Osteocyte (in vitro differentiated cells): ENCODE results near the gene MYO1H. TPM values are rescaled to one million over a fixed set of nuclear protein-coding genes. Genes with fewer than 3 reads are reported as not detected.

Experiments used
- DNase-seq: peaks from one replicate; pipeline ENCODE4 v3.0.0; 2021; ENCODE audit warnings: mixed read lengths; ENCODE audit not compliant: unreplicated experiment; ENCODE audit errors: extremely low spot score
- H3K27ac Mint-ChIP-seq: one replicate; pipeline ENCODE4 v1.8.0; 2021; ENCODE audit warnings: mild to moderate bottlenecking, mixed read lengths; ENCODE audit not compliant: unreplicated experiment
- H3K27me3 Mint-ChIP-seq: one replicate; pipeline ENCODE4 v1.8.0; 2021; ENCODE audit warnings: mixed read lengths; ENCODE audit not compliant: unreplicated experiment
- H3K36me3 Mint-ChIP-seq: one replicate; pipeline ENCODE4 v1.8.0; 2021; ENCODE audit warnings: mixed read lengths; ENCODE audit not compliant: unreplicated experiment
- H3K4me1 Mint-ChIP-seq: one replicate; pipeline ENCODE4 v1.8.0; 2021; ENCODE audit warnings: mixed read lengths; ENCODE audit not compliant: unreplicated experiment
- H3K4me3 Mint-ChIP-seq: one replicate; pipeline ENCODE4 v1.8.0; 2021; ENCODE audit warnings: mild to moderate bottlenecking, moderate library complexity, mixed read lengths; ENCODE audit not compliant: unreplicated experiment
- H3K9me3 Mint-ChIP-seq: one replicate; pipeline ENCODE4 v1.8.0; 2021; ENCODE audit warnings: mixed read lengths; ENCODE audit not compliant: unreplicated experiment
- total RNA-seq: library from RNA; stranded (reverse); gene quantifications from 2 replicates; pipeline ENCODE4 v1.2.1, GENCODE V29; 2021
- TF ChIP-seq, protein P1 (sequence below): fragments of 200-600 bp; sonication (generic); IDR thresholded peaks from 2 replicates; pipeline ENCODE4 v1.5.0; 2021; ENCODE audit warnings: antibody characterized with exemption, mild to moderate bottlenecking, moderate library complexity

MYO1H gene
- total RNA-seq, 1 donor from 2014 or later, result not detected

GRCh38 chr12:109443794-109444193 is 96.1 kb downstream of the MYO1H start:
- Mint-ChIP-seq H3K27ac (peak overlapping the region; percentile 14), H3K9me3 (no peaks in the 10 kb centered on the region), H3K4me1 (peaks cover 2% of the 10 kb centered on the region), H3K27me3 (no peaks in the 10 kb centered on the region), H3K4me3 (no peak overlapping the region), H3K36me3 (peaks cover 16% of the 10 kb centered on the region)
- TF ChIP-seq, protein P1, sequence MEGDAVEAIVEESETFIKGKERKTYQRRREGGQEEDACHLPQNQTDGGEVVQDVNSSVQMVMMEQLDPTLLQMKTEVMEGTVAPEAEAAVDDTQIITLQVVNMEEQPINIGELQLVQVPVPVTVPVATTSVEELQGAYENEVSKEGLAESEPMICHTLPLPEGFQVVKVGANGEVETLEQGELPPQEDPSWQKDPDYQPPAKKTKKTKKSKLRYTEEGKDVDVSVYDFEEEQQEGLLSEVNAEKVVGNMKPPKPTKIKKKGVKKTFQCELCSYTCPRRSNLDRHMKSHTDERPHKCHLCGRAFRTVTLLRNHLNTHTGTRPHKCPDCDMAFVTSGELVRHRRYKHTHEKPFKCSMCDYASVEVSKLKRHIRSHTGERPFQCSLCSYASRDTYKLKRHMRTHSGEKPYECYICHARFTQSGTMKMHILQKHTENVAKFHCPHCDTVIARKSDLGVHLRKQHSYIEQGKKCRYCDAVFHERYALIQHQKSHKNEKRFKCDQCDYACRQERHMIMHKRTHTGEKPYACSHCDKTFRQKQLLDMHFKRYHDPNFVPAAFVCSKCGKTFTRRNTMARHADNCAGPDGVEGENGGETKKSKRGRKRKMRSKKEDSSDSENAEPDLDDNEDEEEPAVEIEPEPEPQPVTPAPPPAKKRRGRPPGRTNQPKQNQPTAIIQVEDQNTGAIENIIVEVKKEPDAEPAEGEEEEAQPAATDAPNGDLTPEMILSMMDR, result no peak
- DNase-seq, result no peak

DNA sequence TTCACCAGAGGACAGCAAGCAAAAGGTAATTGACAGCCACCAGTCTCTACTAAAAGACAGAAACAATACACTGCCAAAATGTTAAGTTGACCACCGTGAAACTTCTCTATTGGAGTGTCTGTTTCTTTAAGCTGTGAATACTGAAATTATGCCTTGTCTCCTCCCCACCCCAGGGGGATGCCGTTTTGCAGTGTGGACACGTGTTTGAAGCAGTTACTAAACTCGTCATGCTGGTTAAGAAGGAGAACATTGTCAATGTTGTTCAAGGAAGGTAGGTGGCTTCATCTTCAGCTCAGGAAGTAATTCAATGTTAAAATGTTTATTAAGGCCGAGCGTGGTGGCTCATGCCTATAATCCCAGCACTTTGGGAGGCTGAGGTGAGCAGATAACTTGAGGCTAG is 96.6 kb downstream of the MYO1H start:
- TF ChIP-seq, protein P1, result no peak
- Mint-ChIP-seq H3K27ac (no peak overlapping the region), H3K9me3 (no peaks in the 10 kb centered on the region), H3K27me3 (no peaks in the 10 kb centered on the region), H3K4me3 (no peak overlapping the region), H3K4me1 (peaks cover 2% of the 10 kb centered on the region), H3K36me3 (peaks cover 16% of the 10 kb centered on the region)
- no peak for DNase-seq

GRCh38 chr12:109445191-109445609 is 97.5 kb downstream of the MYO1H start:
- no peak overlapping the region for H3K27ac Mint-ChIP-seq
- H3K27me3 Mint-ChIP-seq, result no peaks in the 10 kb centered on the region
- no peaks in the 10 kb centered on the region for H3K9me3 Mint-ChIP-seq
- peaks cover 2% of the 10 kb centered on the region for H3K4me1 Mint-ChIP-seq
- TF ChIP-seq, protein P1, result no peak
- no peak for DNase-seq
- H3K4me3 Mint-ChIP-seq, result no peak overlapping the region
- peaks cover 23% of the 10 kb centered on the region for H3K36me3 Mint-ChIP-seq

DNA sequence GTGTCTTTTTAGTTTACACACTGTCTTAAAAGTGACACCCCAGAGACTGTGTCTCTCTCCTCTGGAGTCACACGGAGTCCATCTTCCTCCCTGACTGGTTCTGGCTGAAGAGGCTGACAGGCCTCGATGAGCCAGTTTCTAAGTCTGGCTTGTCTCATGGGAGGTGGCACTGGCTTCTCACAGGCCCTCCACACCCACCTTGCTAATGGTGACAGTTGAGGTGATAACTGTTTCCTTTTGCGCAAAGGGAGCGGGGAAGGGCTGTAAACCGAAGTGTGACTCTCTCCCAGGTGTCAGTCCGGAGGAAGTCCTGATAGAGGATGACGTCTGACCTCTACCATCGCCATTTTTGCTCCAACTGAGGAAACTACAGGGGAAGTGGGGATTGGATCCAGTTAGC is 99.2 kb downstream of the MYO1H start:
- no peak for DNase-seq
- Mint-ChIP-seq H3K27me3 (no peaks in the 10 kb centered on the region), H3K4me3 (no peak overlapping the region), H3K4me1 (peaks cover 5% of the 10 kb centered on the region), H3K9me3 (no peaks in the 10 kb centered on the region), H3K36me3 (peaks cover 26% of the 10 kb centered on the region), H3K27ac (no peak overlapping the region)
- TF ChIP-seq, protein P1, result no peak

DNA sequence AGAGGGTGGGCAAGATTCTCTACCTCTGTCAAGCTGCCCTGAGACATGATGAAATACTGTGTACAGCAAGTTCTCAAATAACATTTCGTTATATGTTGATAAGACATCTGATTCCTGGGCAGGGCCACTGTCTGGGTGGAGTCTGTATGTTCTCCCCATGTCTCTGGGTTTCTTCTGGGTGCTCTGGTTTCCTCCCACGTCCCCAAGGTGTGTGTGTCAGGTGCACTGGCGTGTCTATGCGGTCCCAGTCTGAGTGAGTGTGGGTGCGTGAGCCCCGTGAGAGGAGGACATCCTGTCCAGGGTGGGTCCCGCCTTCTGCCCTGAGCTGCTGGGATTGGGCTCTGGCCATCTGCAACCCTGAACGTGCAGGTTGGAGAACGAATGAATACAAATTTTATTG is 99.8 kb downstream of the MYO1H start:
- Mint-ChIP-seq H3K4me3 (no peak overlapping the region), H3K9me3 (no peaks in the 10 kb centered on the region), H3K27me3 (no peaks in the 10 kb centered on the region), H3K36me3 (peaks cover 24% of the 10 kb centered on the region), H3K4me1 (peaks cover 5% of the 10 kb centered on the region), H3K27ac (no peak overlapping the region)
- TF ChIP-seq, protein P1, result no peak
- DNase-seq, result no peak
